Keratinocyte (primary cell): Measurements from ENCODE around the gene MAD1L1. TPM values are rescaled to one million over a fixed set of nuclear protein-coding genes. Genes with fewer than 3 reads are reported as not detected.

Experiments
- DNase-seq: peaks from one replicate; pipeline ENCODE4 v3.0.0-alpha.2; 2011; ENCODE audit warnings: low read depth, missing footprints, low spot score
- FAIRE-seq: peaks from 2 replicates; lab custom pipeline; 2011; peaks lifted over from hg19 to GRCh38; lab: Jason Lieb, UNC
- H2AFZ ChIP-seq: 2 replicates; pipeline ENCODE4 v1.6.0; 2012; ENCODE audit warnings: low read length, control low read depth, inconsistent platforms; ENCODE audit not compliant: control insufficient read depth
- H3K27ac ChIP-seq: 2 replicates; pipeline ENCODE4 v1.5.1; 2011; ENCODE audit warnings: low read length; ENCODE audit not compliant: control insufficient read depth, insufficient read depth
- H3K27me3 ChIP-seq: 3 replicates; pipeline ENCODE4 v1.6.0; 2011; ENCODE audit warnings: low read length; ENCODE audit not compliant: control insufficient read depth, insufficient read depth; ENCODE audit errors: extremely low read depth
- H3K36me3 ChIP-seq, 2 experiments: 2 replicates in 1 of 2; 3 replicates in 1 of 2; pipeline ENCODE4 v1.5.1; 2011; ENCODE audit warnings: low read length in 2 of 2, mild to moderate bottlenecking in 1 of 2; ENCODE audit not compliant: control insufficient read depth in 2 of 2, insufficient read depth in 2 of 2; ENCODE audit errors: extremely low read depth in 1 of 2
- H3K4me1 ChIP-seq: 3 replicates; pipeline ENCODE4 v1.5.1; 2011; ENCODE audit warnings: low read length; ENCODE audit not compliant: control insufficient read depth, insufficient read depth; ENCODE audit errors: extremely low read depth
- H3K4me2 ChIP-seq: 3 replicates; pipeline ENCODE4 v1.6.0; 2011; ENCODE audit warnings: low read depth, low read length; ENCODE audit not compliant: control insufficient read depth, insufficient read depth; ENCODE audit errors: extremely low read depth
- H3K4me3 ChIP-seq, 3 experiments: fragments of 200-600 bp in 1 of 3; sonication (generic) in 1 of 3; 2 replicates in 2 of 3; 3 replicates in 1 of 3; pipeline ENCODE4 v1.5.1; 2011 to 2016; ENCODE audit warnings: low read length in 3 of 3, mild to moderate bottlenecking in 3 of 3, control low read depth in 2 of 3, inconsistent platforms in 1 of 3, low read depth in 1 of 3, mixed read lengths in 1 of 3, mixed run types in 1 of 3, moderate library complexity in 1 of 3; ENCODE audit not compliant: control insufficient read depth in 2 of 3, insufficient read depth in 2 of 3; ENCODE audit errors: extremely low read depth in 1 of 3
- H3K79me2 ChIP-seq: 2 replicates; pipeline ENCODE4 v1.6.0; 2012; ENCODE audit warnings: low read length; ENCODE audit not compliant: control insufficient read depth, insufficient read depth
- H3K9ac ChIP-seq: 3 replicates; pipeline ENCODE4 v1.6.0; 2011; ENCODE audit warnings: low read length; ENCODE audit not compliant: control insufficient read depth, insufficient read depth; ENCODE audit errors: extremely low read depth
- H3K9me1 ChIP-seq: 3 replicates; pipeline ENCODE4 v1.6.0; 2011; ENCODE audit warnings: low read length; ENCODE audit not compliant: control insufficient read depth, insufficient read depth; ENCODE audit errors: extremely low read depth
- H3K9me3 ChIP-seq: 2 replicates; pipeline ENCODE4 v1.5.1; 2012; ENCODE audit warnings: low read depth, low read length; ENCODE audit not compliant: control insufficient read depth
- H4K20me1 ChIP-seq: 3 replicates; pipeline ENCODE4 v1.6.0; 2011; ENCODE audit warnings: low read length; ENCODE audit not compliant: control insufficient read depth, insufficient read depth; ENCODE audit errors: extremely low read depth
- EZH2 ChIP-seq: IDR thresholded peaks from one replicate; pipeline ENCODE4 v1.6.1; 2012; ENCODE audit warnings: inconsistent platforms, mild to moderate bottlenecking, low read length, moderate library complexity
- dilution Hi-C: fragments of 300-500 bp; cut with MboI; formaldehyde crosslinking; loops from one replicate; pipeline ENCODE4 v1.7.0; 2020; ENCODE audit warnings: low sequenced_read_pairs; ENCODE audit not compliant: extremely low pct_ligation_motif_present
- polyA plus RNA-seq, 5 experiments: library from polyadenylated mRNA; depleted of rRNA in 3 of 5; stranded (reverse) in 3 of 5; stranded (forward) in 1 of 5; unstranded in 1 of 5; fragments of >200 nt; gene quantifications; 1 replicate in 1 of 5; 2 replicates in 3 of 5; 3 replicates in 1 of 5; pipeline versions ENCODE4 v1.2.1 to v1.2.3, GENCODE V29; 2011 to 2012; ENCODE audit warnings: missing spikeins in 2 of 5, low read depth in 1 of 5, low replicate concordance in 1 of 5
- TF ChIP-seq, protein P1 (sequence below), 3 experiments: IDR thresholded peaks in 1 of 3; conservative IDR thresholded peaks in 1 of 3; optimal IDR thresholded peaks in 1 of 3; 2 replicates in 2 of 3; 3 replicates in 1 of 3; pipeline versions ENCODE3 to v1.5.1; 2011; ENCODE audit warnings: low read length in 3 of 3, mild to moderate bottlenecking in 3 of 3, moderate library complexity in 2 of 3, control low read depth in 1 of 3, inconsistent platforms in 1 of 3; ENCODE audit not compliant: insufficient read depth in 2 of 3; ENCODE audit errors: extremely low read depth in 1 of 3

Gene MAD1L1
- polyA plus RNA-seq, 1 donor (not counting 4 experiments of a cell fraction or from before 2014, with no cell fraction given), result 18.0 TPM

DNA sequence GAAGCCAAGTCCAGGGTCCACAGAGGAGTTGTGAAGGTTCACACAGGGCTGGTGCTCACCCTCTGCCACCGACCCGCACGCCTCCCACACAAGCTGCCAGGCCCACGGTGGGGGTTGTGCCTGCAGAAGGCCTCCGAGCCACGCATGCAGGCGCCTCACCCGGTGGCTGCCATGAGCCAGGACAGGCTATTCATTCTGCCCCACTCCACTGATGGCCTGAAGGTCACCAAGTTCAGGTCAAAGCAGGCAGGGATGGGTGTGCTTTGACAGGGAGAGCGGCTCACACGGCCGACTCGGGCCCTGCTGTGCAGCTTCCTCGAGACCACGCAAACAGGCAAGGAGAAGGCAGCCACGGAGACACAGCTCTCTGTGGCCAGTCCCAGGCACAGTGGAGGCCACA is 143.9 kb downstream of the MAD1L1 start:
- H2AFZ ChIP-seq, result no peak overlapping the region
- H3K9ac ChIP-seq, result no peak overlapping the region
- H3K9me3 ChIP-seq, result no peaks in the 10 kb centered on the region
- no peak overlapping the region for H3K27ac ChIP-seq
- dilution Hi-C loops, result no loop called here
- H3K36me3 ChIP-seq, result peaks cover 0 to 8% of the 10 kb centered on the region in 2 experiments
- no peak overlapping the region for H3K4me3 ChIP-seq
- no peaks in the 10 kb centered on the region for H4K20me1 ChIP-seq
- H3K79me2 ChIP-seq, result no peaks in the 10 kb centered on the region
- H3K9me1 ChIP-seq, result no peaks in the 10 kb centered on the region
- no peak for FAIRE-seq
- TF ChIP-seq, protein P1, sequence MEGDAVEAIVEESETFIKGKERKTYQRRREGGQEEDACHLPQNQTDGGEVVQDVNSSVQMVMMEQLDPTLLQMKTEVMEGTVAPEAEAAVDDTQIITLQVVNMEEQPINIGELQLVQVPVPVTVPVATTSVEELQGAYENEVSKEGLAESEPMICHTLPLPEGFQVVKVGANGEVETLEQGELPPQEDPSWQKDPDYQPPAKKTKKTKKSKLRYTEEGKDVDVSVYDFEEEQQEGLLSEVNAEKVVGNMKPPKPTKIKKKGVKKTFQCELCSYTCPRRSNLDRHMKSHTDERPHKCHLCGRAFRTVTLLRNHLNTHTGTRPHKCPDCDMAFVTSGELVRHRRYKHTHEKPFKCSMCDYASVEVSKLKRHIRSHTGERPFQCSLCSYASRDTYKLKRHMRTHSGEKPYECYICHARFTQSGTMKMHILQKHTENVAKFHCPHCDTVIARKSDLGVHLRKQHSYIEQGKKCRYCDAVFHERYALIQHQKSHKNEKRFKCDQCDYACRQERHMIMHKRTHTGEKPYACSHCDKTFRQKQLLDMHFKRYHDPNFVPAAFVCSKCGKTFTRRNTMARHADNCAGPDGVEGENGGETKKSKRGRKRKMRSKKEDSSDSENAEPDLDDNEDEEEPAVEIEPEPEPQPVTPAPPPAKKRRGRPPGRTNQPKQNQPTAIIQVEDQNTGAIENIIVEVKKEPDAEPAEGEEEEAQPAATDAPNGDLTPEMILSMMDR (optimal IDR thresholded peaks at IDR 0.05 in 1 of 3, IDR thresholded peaks at IDR 0.05 in 1 of 3, conservative IDR thresholded peaks at IDR 0.05 in 1 of 3; ENCODE audit: extremely low read depth in 1 of 3, insufficient read depth in 2 of 3, low read length in 3 of 3), result no peak
- TF ChIP-seq EZH2, result no peak
- H3K4me1 ChIP-seq, result no peaks in the 10 kb centered on the region
- DNase-seq, result no peak
- no peaks in the 10 kb centered on the region for H3K27me3 ChIP-seq
- no peak overlapping the region for H3K4me2 ChIP-seq

GRCh38 chr7:2087744-2088143 is 145.0 kb downstream of the MAD1L1 start:
- H3K9me1 ChIP-seq, result no peaks in the 10 kb centered on the region
- no peaks in the 10 kb centered on the region for H4K20me1 ChIP-seq
- H3K4me1 ChIP-seq, result no peaks in the 10 kb centered on the region
- H3K79me2 ChIP-seq, result no peaks in the 10 kb centered on the region
- no peaks in the 10 kb centered on the region for H3K27me3 ChIP-seq
- TF ChIP-seq, protein P1 (optimal IDR thresholded peaks at IDR 0.05 in 1 of 3, IDR thresholded peaks at IDR 0.05 in 1 of 3, conservative IDR thresholded peaks at IDR 0.05 in 1 of 3; ENCODE audit: extremely low read depth in 1 of 3, insufficient read depth in 2 of 3, low read length in 3 of 3), result no peak
- no peak for TF ChIP-seq EZH2
- no peak overlapping the region for H3K4me3 ChIP-seq
- H3K4me2 ChIP-seq, result no peak overlapping the region
- H3K36me3 ChIP-seq, result peaks cover 0 to 8% of the 10 kb centered on the region in 2 experiments
- no peak overlapping the region for H3K9ac ChIP-seq
- no peak overlapping the region for H2AFZ ChIP-seq
- DNase-seq (no peak), FAIRE-seq (no peak)
- H3K27ac ChIP-seq, result no peak overlapping the region
- dilution Hi-C loops, result no loop called here
- H3K9me3 ChIP-seq, result no peaks in the 10 kb centered on the region
